SK-N-DZ (cell line): ENCODE results near the gene ACOT2. TPM values are rescaled to one million over a fixed set of nuclear protein-coding genes. Genes with fewer than 3 reads are reported as not detected.
"Not testable (repeated sequence)": the region's sequence is repeated elsewhere in the genome, so short reads cannot be mapped to it uniquely, and the experiment has no call there.

Experiments used
- DNase-seq: peaks from one replicate; pipeline ENCODE4 v3.0.0-alpha.2; 2015; ENCODE audit warnings: low spot score
- polyA plus RNA-seq, 2 experiments: library from polyadenylated mRNA; depleted of rRNA; stranded (reverse); fragments of >200 nt; gene quantifications; 2 replicates each; pipeline ENCODE4 v1.2.3, GENCODE V29; 2014

The ACOT2 gene, protein sequence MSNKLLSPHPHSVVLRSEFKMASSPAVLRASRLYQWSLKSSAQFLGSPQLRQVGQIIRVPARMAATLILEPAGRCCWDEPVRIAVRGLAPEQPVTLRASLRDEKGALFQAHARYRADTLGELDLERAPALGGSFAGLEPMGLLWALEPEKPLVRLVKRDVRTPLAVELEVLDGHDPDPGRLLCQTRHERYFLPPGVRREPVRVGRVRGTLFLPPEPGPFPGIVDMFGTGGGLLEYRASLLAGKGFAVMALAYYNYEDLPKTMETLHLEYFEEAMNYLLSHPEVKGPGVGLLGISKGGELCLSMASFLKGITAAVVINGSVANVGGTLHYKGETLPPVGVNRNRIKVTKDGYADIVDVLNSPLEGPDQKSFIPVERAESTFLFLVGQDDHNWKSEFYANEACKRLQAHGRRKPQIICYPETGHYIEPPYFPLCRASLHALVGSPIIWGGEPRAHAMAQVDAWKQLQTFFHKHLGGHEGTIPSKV
- polyA plus RNA-seq (2014; cell fraction: cytosol; rRNA removed): 25.1 and 29.5 TPM in 2 replicates
- polyA plus RNA-seq (2014; cell fraction: nucleus; rRNA removed): 13.4 and 14.0 TPM in 2 replicates

- DNase-seq: peak; percentile 71
Measured at GRCh38 chr14:73569185-73569958, at the start of gene ACOT2. TSS of gene ACOT2 (plus strand) at chr14:73569213. CDS start at chr14:73569241, 28 bp downstream.

- no peak for DNase-seq
Measured at GRCh38 chr14:73521229-73521628, 47.8 kb upstream of the ACOT2 start.

- no peak for DNase-seq
Measured at GRCh38 chr14:73524493-73524892, 44.5 kb upstream of the ACOT2 start.

DNA sequence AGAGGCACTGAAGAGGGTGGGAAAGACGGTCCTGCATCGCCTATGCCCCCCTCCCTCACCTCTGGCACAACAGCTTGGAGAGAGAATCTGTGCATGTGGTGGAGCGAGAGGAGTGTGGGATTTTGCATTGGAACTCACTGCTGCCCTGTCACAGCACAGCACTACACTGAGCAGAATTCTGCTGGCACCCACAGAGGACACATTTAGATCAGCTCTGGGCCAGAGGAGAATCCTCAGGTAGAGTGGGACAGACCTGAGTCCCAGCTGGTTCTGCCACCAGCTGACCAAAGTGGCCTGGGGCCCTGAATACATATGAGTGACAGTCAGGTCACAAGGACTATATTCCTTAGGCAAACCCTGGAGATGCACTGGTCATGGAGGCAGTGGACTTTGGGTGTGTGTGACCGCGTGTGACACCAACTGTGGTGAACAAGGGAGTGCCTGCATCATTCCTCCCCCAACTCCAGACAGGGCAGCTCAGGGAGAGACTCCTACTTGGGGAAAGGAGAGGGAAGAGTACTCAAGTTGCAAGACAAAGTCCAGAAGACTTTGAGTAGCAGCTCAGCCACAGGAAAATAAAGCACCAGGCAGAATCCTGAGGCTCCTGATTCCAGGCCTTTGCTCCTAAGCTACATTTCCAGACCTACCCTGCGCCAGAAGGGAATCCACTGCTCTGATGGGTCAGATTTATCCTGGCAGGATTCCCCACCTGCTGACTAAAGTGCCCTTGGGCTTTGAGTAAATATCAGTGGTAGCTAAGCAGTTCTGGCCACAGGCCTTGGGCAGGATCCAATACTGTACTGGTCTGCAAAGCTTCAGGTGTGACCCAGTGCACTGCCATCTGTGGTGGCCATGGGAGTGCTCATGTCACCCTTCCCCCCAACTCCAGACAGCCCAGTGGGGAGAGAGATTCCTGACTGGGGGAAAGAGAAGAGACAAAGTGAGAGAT is 42.7 kb upstream of the ACOT2 start:
- no peak for DNase-seq

DNA sequence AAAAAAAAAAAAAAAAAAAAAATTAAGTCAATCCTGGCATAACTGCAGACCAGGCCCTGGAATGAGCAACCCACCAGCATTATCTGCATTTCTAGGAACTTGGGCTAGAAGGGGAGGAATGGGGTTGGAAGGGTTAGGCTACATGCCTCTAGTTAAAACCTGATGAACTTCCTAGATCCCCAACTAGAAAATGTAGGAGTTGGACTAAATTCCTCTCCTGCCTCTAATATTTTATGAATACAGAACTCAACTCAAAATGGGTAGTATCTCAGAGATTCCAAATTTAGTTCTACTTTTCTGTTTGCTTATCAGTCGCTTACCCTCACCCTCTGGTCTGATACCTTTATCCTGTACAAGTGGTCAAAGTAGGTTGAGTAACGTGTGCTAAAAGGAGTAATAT is 39.7 kb upstream of the ACOT2 start:
- not testable (repeated sequence) for DNase-seq

DNA sequence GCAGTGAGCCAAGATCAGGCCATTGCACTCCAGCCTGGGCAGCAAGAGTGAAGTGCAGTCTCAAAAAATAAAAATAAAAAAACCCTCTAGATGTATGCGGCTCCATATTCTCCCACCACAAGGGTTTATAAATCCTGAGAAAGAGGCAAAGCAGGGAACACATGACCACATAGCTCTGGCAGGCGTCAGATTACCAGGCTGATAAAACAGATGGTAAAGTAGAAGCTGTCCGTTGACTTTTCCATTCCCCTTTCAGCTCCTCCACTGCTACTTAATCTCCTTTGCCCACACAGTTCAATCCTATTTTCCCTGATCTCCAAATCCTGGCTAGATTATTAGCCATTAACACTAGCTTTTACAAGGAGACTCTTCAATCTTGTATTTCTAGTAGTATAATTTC is 37.0 kb upstream of the ACOT2 start:
- DNase-seq: peak; percentile 52

DNA sequence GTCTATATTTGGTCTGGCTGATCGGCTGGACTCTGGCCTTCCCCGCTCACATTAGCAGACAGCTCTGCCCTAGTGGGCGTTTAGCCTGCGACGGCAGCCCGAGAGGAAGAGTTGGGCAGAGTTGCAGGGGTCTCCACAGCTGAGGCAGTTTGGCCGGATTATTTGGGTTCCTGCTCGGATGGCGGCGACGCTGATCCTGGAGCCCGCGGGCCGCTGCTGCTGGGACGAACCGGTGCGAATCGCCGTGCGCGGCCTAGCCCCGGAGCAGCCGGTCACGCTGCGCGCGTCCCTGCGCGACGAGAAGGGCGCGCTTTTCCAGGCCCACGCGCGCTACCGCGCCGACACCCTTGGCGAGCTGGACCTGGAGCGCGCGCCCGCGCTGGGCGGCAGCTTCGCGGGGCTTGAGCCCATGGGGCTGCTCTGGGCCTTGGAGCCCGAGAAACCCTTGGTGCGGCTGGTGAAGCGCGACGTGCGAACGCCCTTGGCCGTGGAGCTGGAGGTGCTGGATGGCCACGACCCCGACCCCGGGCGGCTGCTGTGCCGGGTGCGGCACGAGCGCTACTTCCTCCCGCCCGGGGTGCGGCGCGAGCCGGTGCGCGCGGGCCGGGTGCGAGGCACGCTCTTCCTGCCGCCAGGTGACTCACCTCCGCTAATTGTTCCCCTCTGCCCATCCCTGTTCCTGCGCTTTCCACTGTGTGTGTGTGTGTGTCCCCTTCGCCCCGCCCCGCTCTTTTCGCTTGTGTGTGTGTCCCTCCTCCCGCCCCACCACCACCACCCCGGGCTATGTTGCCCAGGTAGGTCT is 31.6 kb upstream of the ACOT2 start:
- DNase-seq: peak; percentile 35

GRCh38 chr14:73539017-73539416 is 30.0 kb upstream of the ACOT2 start:
- peak; percentile 23 for DNase-seq

- DNase-seq: not testable (repeated sequence)
Measured at GRCh38 chr14:73542961-73543360, 26.1 kb upstream of the ACOT2 start.

DNA sequence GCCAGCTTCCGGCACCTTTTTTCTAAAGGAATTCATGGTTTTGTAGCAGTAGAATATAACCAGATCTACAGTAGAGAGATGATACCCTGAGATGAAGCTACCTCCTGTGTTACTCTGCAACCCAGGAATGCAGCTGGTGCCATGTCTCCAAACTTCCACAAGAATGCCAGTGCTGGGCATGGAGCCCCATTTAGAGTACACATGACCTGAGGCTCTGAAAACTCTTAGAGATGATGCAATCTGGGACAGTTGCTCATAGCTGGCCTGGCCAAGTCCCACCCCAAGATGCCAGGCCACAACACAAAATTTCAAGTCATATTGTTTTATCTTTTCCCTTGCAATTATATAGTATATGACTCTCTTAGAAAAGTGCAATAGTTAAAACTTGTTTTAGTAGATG is 23.7 kb upstream of the ACOT2 start:
- not testable (repeated sequence) for DNase-seq

- not testable (repeated sequence) for DNase-seq
Measured at GRCh38 chr14:73549097-73549496, 19.9 kb upstream of the ACOT2 start.

DNA sequence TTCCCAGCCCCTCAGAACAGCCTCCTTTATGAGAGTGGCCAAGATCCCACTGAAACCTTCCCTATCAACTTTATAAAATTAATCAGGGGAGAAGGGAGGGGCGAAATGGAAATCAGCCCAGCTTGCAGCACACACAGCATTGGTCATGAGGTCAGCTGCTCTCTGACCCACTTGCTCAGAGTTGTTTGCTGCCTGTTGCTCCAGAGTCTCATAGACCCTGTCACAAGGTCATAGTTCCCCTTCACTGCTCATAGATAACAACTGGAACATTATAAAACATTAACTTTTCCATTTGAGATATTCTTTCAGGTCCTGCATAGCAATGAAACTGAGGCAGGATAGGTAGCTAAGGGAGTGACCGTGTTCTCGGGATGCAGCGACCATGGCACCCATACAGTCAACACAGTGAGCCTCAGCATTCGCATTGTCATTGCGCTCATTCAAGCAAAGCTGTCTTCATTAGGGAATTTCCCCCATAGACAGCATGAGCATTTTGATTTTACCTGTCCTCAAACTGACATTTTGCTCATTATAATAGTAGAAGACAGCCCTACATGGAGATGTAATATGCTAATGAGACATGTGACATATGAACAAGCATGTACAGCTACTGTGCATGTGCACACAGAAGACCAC is 19.0 kb upstream of the ACOT2 start:
- not testable (repeated sequence) for DNase-seq

DNA sequence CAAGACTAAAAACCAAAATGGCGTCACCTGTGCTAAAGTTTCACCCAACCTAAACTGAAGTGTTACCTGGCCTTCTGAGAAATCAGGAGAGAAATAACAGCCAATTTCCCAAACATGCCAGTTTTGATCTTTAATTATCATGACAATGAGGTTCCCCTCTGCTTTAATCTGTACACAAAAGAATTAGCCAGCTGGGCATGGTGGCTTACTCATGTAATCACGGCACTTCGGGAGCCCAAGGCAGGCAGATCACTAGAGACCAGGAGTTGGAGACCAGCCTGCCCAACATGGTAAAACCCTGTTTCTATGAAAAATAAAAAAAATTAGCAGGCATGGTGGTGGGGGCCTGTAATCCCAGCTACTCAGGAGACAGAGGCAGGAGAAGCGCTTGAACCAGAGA is 15.2 kb upstream of the ACOT2 start:
- no peak for DNase-seq

GRCh38 chr14:73557201-73557600 is 11.8 kb upstream of the ACOT2 start:
- DNase-seq: not testable (repeated sequence)

- not testable (repeated sequence) for DNase-seq
Measured at GRCh38 chr14:73558238-73558637, 10.8 kb upstream of the ACOT2 start.

GRCh38 chr14:73562256-73562655 is 6.8 kb upstream of the ACOT2 start:
- not testable (repeated sequence) for DNase-seq

- DNase-seq: not testable (repeated sequence)
Measured at GRCh38 chr14:73562696-73563095, 6.3 kb upstream of the ACOT2 start.

DNA sequence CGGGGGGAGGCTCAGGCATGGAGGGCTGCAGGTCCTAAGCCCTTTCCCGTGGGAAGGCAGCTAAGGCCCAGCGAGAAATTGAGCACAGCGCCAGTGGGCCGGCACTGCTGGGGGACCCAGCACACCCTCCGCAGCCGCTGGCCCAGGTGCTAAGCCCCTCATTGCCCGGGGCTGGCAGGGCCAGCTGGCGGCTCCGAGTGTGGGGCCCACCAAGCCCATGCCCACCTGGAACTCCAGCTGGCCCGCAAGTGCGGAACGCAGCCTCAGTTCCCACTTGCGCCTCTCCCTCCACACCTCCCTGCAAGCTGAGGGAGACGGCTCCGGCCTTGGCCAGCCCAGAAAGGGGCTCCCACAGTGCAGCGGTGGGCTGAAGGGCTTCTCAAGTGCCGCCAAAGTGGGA is 2.6 kb upstream of the ACOT2 start:
- not testable (repeated sequence) for DNase-seq

- DNase-seq: not testable (repeated sequence)
Measured at GRCh38 chr14:73566935-73567334, 2.1 kb upstream of the ACOT2 start.

DNA sequence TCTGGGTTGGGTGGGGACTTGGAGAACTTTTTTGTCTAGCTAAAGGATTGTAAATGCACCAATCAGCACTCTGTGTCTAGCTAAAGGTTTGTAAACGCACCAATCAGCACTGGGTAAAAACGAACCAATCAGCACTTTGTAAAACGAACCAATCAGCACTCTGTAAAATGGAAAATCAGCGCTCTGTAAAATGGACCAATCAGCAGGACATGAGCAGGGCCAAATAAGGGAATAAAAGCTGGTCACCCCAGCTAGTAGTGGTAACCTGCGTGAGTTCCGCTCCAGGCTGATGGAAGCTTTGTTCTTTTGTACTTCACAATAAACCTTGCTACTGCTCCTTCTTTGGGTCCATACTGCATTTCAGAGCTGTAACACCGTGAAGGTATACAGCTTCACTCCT is 1.7 kb upstream of the ACOT2 start:
- no peak for DNase-seq
